Caco-2 (cell line): ENCODE results near the gene PPP1R3D. TPM values are rescaled to one million over a fixed set of nuclear protein-coding genes. Genes with fewer than 3 reads are reported as not detected.

Source experiments
- BruUV-seq: library from RNA; stranded (reverse); fragments of 400-500 nt; replicated peaks from 2 replicates; lab custom pipeline; 2021; lab: Mats Ljungman, UMichigan
- CTCF ChIA-PET: fragments of 300-600 bp; sonication (Branson Sonifier 250); formaldehyde crosslinking; loops from one replicate; lab custom pipeline; 2022; ENCODE audit warnings: antibody characterized with exemption; lab: Charles Lee
- POLR2A ChIA-PET: fragments of 300-600 bp; sonication (Branson Sonifier 250); formaldehyde crosslinking; loops from one replicate; lab custom pipeline; 2022; ENCODE audit warnings: antibody characterized with exemption; lab: Charles Lee
- DNase-seq, 2 experiments: peaks; one replicate each; pipeline versions ENCODE4 v3.0.0 to v3.0.0-alpha.2; 2020 to 2022
- H3K27me3 ChIP-seq: replicated peaks from 2 replicates; pipeline ENCODE4 v1.6.0; 2011; ENCODE audit warnings: low read length; ENCODE audit not compliant: control insufficient read depth, insufficient read depth
- H3K36me3 ChIP-seq: 2 replicates; pipeline ENCODE4 v1.5.1; 2011; ENCODE audit warnings: low read length; ENCODE audit not compliant: control insufficient read depth, insufficient read depth
- H3K4me1 ChIP-seq: fragments of 250-450 bp; sonication (Bioruptor Pico); 2 replicates; pipeline ENCODE4 v1.5.1; 2020; ENCODE audit warnings: mild to moderate bottlenecking
- H3K4me3 ChIP-seq: 2 replicates; pipeline ENCODE4 v1.5.1; 2011; ENCODE audit warnings: low read depth, mild to moderate bottlenecking, control low read depth, low read length
- H3K9me3 ChIP-seq: fragments of 250-450 bp; sonication (Bioruptor Pico); 2 replicates; pipeline ENCODE4 v1.5.1; 2020; ENCODE audit warnings: mild to moderate bottlenecking, moderate library complexity
- H3K27ac Mint-ChIP-seq: one replicate; pipeline ENCODE4 v1.8.0; 2022; ENCODE audit warnings: mixed read lengths; ENCODE audit not compliant: unreplicated experiment
- H3K27me3 Mint-ChIP-seq: one replicate; pipeline ENCODE4 v1.8.0; 2022; ENCODE audit warnings: mixed read lengths; ENCODE audit not compliant: insufficient read depth, unreplicated experiment
- H3K36me3 Mint-ChIP-seq: one replicate; pipeline ENCODE4 v1.8.0; 2022; ENCODE audit warnings: mild to moderate bottlenecking, mixed read lengths; ENCODE audit not compliant: insufficient read depth, unreplicated experiment
- H3K4me1 Mint-ChIP-seq: one replicate; pipeline ENCODE4 v1.8.0; 2022; ENCODE audit warnings: low read depth, mixed read lengths; ENCODE audit not compliant: unreplicated experiment
- H3K4me3 Mint-ChIP-seq: one replicate; pipeline ENCODE4 v1.8.0; 2022; ENCODE audit warnings: mild to moderate bottlenecking, moderate library complexity, mixed read lengths; ENCODE audit not compliant: unreplicated experiment
- H3K9me3 Mint-ChIP-seq: one replicate; pipeline ENCODE4 v1.8.0; 2022; ENCODE audit warnings: mixed read lengths; ENCODE audit not compliant: unreplicated experiment
- intact Hi-C: fragments of 100-400 bp; cut with micrococcal nuclease; formaldehyde crosslinking; loops from one replicate; pipeline ENCODE4 v1.10.0; 2022; ENCODE audit not compliant: unreplicated experiment
- total RNA-seq: library from RNA; stranded (reverse); gene quantifications from 2 replicates; pipeline ENCODE4 v1.2.3, GENCODE V29; 2022
- TF ChIP-seq, protein P1 (sequence below), 2 experiments: fragments of 200-600 bp in 1 of 2; IDR thresholded peaks; 1 replicate in 1 of 2; 2 replicates in 1 of 2; pipeline versions ENCODE4 v1.5.1 to v1.8.0; 2011 to 2022; ENCODE audit warnings: antibody characterized with exemption in 1 of 2, control low read depth in 1 of 2, inconsistent platforms in 1 of 2, low read depth in 1 of 2, low read length in 1 of 2, mild to moderate bottlenecking in 1 of 2, moderate library complexity in 1 of 2; ENCODE audit not compliant: insufficient read depth in 1 of 2, severe bottlenecking in 1 of 2, unreplicated experiment in 1 of 2

The PPP1R3D gene
- total RNA-seq, 1 experiment from 2014 or later = 10.4 TPM

DNA sequence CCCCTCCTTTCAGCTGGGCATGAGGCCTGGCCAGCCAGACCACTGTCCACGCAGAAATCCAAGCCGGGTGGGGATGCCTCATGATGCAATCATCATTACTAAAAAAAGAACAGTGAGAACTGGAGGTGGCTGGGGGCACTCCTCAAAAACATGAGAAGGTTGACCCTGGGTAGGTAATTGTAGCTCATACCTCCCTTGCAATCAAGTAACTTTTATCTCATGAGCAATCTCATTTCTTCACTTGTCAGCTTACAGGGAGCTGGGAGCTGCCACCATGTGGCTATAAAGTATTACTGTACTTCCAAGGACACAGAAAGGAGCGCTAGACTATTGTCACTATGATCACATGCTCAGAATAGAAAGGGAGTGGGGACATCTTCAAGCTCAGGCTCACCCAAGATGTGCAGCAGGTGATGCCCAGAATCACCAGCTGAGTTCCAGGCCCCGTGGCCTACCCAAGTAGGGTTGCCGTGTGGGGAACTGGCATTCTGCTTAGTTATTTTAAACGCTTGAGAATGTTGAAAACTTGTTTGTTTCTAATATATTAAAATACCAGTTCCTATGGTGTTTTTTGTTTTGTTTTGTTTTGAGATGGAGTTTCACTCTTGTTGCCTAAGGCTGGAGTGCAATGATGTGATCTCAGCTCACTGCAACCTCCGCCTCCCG is 15.2 kb upstream of the PPP1R3D start:
- ChIA-PET CTCF (interaction anchor here (0.6 to 2.4 kb wide), 19 partner anchors 9 to 1274 kb away, joined by 3 to 31 read pairs (median 3); partner anchors contain the start of genes FAM217B, PPP1R3D and SYCP2), POLR2A (interaction anchor here (1.2 to 1.4 kb wide), 2 partner anchors 15 to 21 kb away, joined by 5 to 14 read pairs; partner anchors contain the start of genes FAM217B and PPP1R3D)
- Mint-ChIP-seq H3K4me1 (peaks cover 29% of the 10 kb centered on the region), H3K36me3 (no peaks in the 10 kb centered on the region), H3K27ac (no peak overlapping the region), H3K9me3 (no peaks in the 10 kb centered on the region), H3K4me3 (no peak overlapping the region), H3K27me3 (no peaks in the 10 kb centered on the region)
- intact Hi-C loops = loop anchor here (1.0 kb wide), 1 partner anchor 172 kb away; no protein-coding TSS in a partner anchor
- peak; percentile 72 to 77 for DNase-seq
- BruUV-seq = no TSS peak
- Histone ChIP-seq H3K36me3 (no peaks in the 10 kb centered on the region), H3K27me3 (no peaks in the 10 kb centered on the region), H3K4me1 (peaks cover 33% of the 10 kb centered on the region), H3K9me3 (no peaks in the 10 kb centered on the region), H3K4me3 (no peak overlapping the region)
- TF ChIP-seq, protein P1, sequence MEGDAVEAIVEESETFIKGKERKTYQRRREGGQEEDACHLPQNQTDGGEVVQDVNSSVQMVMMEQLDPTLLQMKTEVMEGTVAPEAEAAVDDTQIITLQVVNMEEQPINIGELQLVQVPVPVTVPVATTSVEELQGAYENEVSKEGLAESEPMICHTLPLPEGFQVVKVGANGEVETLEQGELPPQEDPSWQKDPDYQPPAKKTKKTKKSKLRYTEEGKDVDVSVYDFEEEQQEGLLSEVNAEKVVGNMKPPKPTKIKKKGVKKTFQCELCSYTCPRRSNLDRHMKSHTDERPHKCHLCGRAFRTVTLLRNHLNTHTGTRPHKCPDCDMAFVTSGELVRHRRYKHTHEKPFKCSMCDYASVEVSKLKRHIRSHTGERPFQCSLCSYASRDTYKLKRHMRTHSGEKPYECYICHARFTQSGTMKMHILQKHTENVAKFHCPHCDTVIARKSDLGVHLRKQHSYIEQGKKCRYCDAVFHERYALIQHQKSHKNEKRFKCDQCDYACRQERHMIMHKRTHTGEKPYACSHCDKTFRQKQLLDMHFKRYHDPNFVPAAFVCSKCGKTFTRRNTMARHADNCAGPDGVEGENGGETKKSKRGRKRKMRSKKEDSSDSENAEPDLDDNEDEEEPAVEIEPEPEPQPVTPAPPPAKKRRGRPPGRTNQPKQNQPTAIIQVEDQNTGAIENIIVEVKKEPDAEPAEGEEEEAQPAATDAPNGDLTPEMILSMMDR (IDR thresholded peaks at IDR 0.05; ENCODE audit: insufficient read depth in 1 of 2, low read depth in 1 of 2, low read length in 1 of 2, severe bottlenecking in 1 of 2, unreplicated experiment in 1 of 2) = peak; percentile 87 to 89

DNA sequence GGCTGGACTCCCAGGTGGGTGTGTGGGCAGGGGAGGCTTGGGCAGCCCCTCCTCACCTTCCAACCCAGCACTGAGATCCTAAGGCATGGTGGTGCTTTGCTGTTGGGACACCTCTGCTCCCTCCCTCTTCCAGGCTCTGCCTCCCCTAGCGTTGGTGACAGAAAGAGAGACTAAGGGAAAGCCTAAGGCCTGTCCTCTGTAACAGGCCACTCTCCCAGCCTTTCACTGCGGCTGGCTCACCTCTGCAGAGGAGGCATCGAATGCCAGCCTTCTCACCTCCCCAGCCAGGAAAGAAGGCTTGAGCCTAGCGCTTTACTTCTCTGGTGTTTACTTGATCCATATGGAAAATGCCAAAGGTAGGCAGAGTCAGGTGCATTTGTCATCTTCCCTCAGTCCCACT is 14.6 kb upstream of the PPP1R3D start:
- no peak for DNase-seq
- TF ChIP-seq, protein P1 (IDR thresholded peaks at IDR 0.05; ENCODE audit: insufficient read depth in 1 of 2, low read depth in 1 of 2, low read length in 1 of 2, severe bottlenecking in 1 of 2, unreplicated experiment in 1 of 2) = no peak
- Mint-ChIP-seq H3K27me3 (no peaks in the 10 kb centered on the region), H3K27ac (no peak overlapping the region), H3K36me3 (no peaks in the 10 kb centered on the region), H3K4me1 (peaks cover 28% of the 10 kb centered on the region), H3K9me3 (no peaks in the 10 kb centered on the region), H3K4me3 (no peak overlapping the region)
- BruUV-seq = no TSS peak
- Histone ChIP-seq H3K4me3 (no peak overlapping the region), H3K27me3 (no peaks in the 10 kb centered on the region), H3K9me3 (no peaks in the 10 kb centered on the region), H3K36me3 (no peaks in the 10 kb centered on the region), H3K4me1 (peaks cover 33% of the 10 kb centered on the region)
- POLR2A ChIA-PET = interaction anchor here (1.2 to 1.4 kb wide), 2 partner anchors 15 to 21 kb away, joined by 5 to 14 read pairs; partner anchors contain the start of genes FAM217B and PPP1R3D
- CTCF ChIA-PET = interaction anchor here (0.7 to 2.4 kb wide), 11 partner anchors 8 to 183 kb away, joined by 3 to 31 read pairs (median 6); partner anchors contain the start of genes FAM217B, PPP1R3D and SYCP2
- intact Hi-C loops = loop anchor here (1.0 kb wide), 1 partner anchor 171 kb away; no protein-coding TSS in a partner anchor

DNA sequence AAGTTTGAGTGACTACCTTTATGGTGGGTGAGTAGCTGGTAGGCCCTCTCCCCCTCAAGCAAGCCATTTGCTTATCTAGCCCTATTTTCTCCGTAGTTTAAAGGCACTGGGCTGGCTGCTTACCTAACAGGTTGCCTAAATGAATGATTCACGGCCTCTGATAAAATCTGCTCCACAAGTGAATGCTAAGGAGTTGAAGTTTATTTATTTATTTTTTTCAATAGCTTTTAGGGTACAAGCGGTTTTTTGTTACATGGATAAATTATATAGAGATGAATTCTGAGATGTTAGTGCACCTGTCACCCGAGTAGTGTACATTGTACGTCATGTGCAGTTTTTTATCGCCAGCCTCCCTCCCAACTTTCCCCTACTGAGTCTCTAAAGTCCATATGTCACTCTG is 9.8 kb upstream of the PPP1R3D start:
- H3K9me3 ChIP-seq = no peaks in the 10 kb centered on the region
- intact Hi-C loops = loop anchor here (1.0 to 10.0 kb wide), 3 partner anchors 37 to 415 kb away; no protein-coding TSS in a partner anchor
- no TSS peak for BruUV-seq
- TF ChIP-seq, protein P1 (IDR thresholded peaks at IDR 0.05; ENCODE audit: insufficient read depth in 1 of 2, low read depth in 1 of 2, low read length in 1 of 2, severe bottlenecking in 1 of 2, unreplicated experiment in 1 of 2) = no peak
- Mint-ChIP-seq H3K4me1 (peaks cover 9% of the 10 kb centered on the region), H3K27ac (no peak overlapping the region), H3K9me3 (no peaks in the 10 kb centered on the region), H3K27me3 (no peaks in the 10 kb centered on the region), H3K36me3 (peaks cover 20% of the 10 kb centered on the region), H3K4me3 (no peak overlapping the region)
- H3K4me3 ChIP-seq = no peak overlapping the region
- no peak for DNase-seq
- no peaks in the 10 kb centered on the region; the same call in 1 of the 2 replicates for H3K36me3 ChIP-seq
- H3K4me1 ChIP-seq = peaks cover under 1% of the 10 kb centered on the region; the same call in 1 of the 2 replicates
- no peaks in the 10 kb centered on the region for H3K27me3 ChIP-seq
- ChIA-PET CTCF (interaction anchor here (1.2 to 1.5 kb wide), 2 partner anchors 16 to 100 kb away, joined by 5 to 7 read pairs; partner anchors contain the start of gene SYCP2), POLR2A (no interaction called here)
